H4 (cell line): ENCODE results near the gene E2F7. TPM values are rescaled to one million over a fixed set of nuclear protein-coding genes. Genes with fewer than 3 reads are reported as not detected.
A peak's percentile ranks its signal among the peaks of the same experiment; 100 is the strongest.
"Not testable (repeated sequence)": the region's sequence is repeated elsewhere in the genome, so short reads cannot be mapped to it uniquely, and the experiment has no call there.

Source experiments
- DNase-seq: peaks from one replicate; pipeline ENCODE4 v3.0.0-alpha.2; 2015; ENCODE audit warnings: low spot score
- total RNA-seq: library from RNA; depleted of rRNA; stranded (reverse); fragments of >200 nt; shearing (Covaris generic); gene quantifications from 2 replicates; pipeline ENCODE4 v1.2.3, GENCODE V29; 2014; rRNA removed

The E2F7 gene, protein sequence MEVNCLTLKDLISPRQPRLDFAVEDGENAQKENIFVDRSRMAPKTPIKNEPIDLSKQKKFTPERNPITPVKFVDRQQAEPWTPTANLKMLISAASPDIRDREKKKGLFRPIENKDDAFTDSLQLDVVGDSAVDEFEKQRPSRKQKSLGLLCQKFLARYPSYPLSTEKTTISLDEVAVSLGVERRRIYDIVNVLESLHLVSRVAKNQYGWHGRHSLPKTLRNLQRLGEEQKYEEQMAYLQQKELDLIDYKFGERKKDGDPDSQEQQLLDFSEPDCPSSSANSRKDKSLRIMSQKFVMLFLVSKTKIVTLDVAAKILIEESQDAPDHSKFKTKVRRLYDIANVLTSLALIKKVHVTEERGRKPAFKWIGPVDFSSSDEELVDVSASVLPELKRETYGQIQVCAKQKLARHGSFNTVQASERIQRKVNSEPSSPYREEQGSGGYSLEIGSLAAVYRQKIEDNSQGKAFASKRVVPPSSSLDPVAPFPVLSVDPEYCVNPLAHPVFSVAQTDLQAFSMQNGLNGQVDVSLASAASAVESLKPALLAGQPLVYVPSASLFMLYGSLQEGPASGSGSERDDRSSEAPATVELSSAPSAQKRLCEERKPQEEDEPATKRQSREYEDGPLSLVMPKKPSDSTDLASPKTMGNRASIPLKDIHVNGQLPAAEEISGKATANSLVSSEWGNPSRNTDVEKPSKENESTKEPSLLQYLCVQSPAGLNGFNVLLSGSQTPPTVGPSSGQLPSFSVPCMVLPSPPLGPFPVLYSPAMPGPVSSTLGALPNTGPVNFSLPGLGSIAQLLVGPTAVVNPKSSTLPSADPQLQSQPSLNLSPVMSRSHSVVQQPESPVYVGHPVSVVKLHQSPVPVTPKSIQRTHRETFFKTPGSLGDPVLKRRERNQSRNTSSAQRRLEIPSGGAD
- 12.5 and 16.6 TPM in 2 replicates for total RNA-seq

DNA sequence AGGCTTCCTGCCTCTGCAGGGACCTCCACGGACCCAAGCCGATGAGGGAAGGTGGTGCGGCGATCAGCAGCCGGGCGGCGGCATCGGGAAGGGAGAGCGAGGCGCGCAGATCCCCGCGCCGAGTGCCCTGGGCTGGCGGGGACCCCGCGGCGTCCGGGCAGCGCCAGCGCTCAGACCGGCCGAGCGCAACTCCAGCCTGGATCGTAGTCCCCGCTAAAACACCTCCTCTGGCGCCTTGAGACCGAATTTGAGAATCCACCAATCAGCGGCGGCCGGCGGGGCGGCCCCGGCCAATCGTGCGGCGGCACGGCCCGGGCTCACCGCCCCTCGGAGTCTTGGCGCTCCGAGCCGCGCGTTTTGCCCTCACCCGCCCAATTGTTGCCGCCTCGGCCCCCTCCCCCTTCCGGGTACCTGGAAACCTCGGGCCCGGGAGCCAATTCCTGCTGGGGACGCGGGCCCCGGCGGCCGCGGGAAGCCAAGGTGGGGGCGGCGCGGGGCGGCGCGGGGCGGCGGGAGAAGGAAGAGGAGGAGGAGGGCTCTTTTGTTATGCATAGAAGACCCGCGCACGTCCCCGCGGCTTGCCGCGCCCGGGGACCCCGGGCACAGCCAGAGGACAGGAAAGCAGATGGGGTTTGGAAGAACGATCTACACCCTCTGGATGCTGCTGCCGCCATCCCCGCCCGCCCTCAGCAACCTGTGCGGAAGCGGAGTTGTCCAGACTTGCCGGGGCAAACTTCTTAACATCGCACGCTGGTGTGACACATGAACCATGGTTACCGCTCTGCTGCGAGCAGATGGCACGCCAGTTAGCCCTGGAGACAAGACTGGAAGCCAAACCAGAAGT lies at the start of gene E2F7:
E2F7 (minus strand) TSS at position 209 of the 844 bp plus-strand sequence. CDS start 934 bp downstream, outside the sequence.
- peak; percentile 88 for DNase-seq

DNA sequence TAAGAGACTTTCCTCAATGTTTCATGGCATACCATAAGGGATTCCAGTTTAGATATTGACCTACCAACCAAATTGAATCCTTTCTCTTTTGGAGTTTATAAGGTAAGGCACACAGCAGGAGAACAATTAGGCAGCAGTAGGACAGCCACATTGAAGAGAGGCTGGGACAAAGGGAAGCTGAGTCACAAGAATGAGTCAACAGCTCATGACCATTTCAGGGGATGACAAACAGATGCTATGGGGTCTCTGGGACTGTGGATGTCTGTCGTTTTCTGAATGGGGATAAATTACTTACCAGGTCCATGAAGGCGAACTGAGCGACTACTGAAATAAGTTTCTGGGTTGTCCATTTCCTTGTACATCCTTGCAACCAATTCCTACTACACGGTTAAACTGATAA lies 48.6 kb upstream of the E2F7 start:
- DNase-seq: no peak

DNA sequence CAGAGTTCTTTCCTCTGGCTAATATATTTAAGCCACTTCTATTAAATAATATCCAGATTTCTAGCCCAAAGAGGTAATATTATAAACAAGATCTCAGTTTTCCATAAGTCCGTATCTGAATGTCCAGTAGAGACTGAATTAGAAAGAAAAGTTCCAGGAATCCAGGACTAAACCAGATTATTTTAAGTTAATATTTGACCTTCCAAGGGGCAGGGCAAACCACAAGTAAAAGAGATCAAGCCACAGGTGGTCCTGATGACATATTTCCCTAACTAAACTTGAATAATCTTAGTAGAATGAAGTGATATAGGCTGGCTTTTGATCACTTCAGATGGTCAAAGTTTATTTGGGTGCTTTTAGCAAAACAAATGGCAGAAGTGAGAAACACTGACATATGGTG lies 43.3 kb upstream of the E2F7 start:
- no peak for DNase-seq

DNA sequence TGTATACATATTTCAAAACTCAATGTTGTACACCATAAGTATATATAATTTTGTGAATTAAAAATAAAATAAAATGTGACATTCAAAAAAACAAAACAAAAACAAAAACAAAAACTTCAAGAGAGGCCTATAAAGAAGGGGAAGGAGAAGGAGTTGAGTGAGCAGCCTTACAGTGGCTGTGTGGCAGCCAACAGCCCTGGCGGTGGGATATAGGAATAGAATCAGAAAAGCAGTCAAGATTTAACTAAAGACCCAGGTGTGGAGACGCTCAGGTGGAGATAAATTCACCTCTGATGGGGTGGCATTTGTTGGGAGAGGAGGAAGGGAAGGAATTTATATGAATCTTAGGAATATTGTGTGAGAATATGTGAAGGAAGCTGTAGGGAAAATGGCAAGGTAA lies 41.8 kb upstream of the E2F7 start:
- no peak for DNase-seq

DNA sequence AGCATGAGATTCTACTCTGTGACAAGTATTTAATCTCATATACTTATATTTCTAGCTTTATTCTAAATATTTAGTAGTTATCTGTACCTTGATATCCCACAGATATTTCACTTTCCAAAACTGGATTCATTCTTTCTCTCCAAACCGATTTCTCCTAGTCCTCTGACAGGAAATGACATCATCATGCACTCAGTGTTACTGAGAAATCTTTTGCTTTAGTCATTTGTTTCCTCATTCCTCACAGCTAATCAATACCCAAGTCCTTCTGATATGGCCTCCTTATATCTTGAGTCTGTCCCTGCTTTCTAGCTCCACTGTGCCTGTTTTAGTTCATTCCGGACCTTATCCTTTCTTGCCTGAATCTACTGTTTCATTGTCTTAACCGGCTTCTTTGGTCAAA lies 39.4 kb upstream of the E2F7 start:
- DNase-seq: no peak

DNA sequence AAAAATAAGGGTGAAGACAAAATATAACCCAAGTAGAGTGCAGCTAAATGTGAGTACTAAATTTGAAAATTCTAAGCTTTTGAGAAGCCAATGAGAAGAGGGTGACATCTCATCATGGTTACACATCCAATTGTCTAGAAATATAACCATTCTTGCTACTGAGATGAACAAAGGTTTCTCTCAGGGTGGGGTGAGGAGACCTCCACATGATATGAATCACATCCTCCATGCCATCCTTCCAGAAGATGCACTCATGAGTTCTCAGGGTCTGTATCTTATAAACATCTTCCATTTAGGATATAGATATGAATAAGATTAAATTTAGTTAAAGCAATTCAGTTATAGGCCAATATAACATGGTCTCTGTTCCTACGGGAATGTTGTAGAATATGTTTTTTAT lies 38.9 kb upstream of the E2F7 start:
- DNase-seq: no peak

DNA sequence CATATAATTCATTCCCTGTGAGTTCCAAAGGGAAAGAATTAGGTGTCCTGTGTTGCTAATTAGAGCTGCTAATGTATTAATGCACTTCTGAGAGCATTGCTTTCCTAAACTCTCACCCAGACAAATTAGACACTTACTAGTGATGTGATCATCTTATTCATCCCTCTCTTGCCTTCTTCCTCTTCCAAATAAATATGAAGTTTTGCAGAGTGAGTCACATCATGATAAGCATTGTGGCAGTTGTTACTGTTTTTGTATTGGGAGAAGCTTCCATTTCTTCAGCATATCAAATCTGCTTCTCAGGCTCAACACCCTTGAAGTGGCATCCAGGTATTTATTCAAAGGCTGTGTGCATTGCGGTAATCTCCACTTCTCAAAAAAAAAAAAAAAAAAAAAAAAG lies 37.3 kb upstream of the E2F7 start:
- peak; percentile 14 for DNase-seq

DNA sequence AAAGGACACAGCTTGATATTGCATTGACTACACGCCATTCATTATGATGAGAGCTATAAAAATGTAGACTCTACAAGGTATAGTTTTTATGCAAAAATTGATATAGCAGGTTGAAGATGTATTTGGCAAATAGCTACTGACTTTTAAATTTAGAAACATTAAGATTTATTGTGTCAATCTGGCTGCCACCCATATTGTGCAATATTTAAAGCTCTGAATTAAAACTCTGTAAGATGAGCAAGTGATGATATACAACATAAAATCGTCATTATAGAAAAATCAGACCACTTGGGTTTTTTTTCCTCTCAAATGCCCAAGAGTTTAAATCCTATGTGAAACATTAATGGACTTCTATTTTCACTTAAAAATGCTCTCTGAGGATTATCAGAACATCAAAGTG lies 36.8 kb upstream of the E2F7 start:
- no peak for DNase-seq

DNA sequence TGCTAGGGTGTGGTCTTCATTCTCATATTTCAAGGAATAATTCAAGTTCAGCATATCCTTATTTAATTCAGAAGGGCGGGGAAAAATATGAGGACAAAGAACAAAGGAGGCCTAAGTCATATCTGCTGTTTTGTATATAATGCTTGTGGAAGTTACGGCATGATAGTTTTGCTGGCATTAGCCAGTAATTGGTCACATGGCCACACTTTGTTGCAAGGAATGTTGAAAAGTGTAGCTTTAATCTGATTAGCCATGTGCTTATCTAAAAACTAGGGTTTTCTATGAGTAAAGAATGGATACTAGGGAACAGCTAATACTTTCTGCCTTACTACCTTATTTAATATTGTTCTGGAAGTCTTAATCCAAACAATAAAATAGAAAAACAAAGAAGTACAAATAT lies 34.4 kb upstream of the E2F7 start:
- DNase-seq: no peak

DNA sequence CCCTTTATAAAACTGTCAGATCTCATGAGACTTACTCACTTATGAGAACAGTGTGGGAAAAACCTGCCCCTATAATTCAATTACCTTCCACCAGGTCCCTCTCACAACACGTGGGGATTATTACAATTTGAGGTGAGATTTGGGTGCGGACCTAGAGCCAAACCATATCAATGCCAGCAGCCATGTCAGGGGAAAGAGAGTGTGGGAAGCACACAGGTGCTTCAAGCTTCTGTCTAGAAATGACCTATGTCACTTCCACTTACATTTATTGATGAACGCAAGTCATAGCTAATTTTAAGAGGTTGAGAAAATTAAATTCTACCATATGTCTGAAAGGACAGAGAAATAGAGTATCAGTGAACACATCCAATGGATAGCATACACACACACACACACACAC lies 32.5 kb upstream of the E2F7 start:
- DNase-seq: no peak

DNA sequence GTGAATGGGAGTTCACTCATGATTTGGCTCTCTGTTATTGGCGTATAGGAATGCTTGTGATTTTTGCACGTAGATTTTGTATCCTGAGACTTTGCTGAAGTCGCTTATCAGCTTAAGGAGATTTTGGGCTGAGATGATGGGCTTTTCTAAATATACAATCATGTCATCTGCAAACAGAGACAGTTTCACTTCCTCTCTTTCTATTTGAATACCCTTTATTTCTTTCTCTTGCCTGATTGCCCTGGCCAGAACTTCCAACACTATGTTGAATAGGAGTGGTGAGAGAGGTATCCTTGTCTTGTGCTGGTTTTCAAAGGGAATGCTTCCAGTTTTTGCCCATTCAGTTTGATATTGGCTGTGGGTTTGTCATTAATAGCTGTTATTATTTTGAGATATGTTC lies 26.9 kb upstream of the E2F7 start:
- not testable (repeated sequence) for DNase-seq

DNA sequence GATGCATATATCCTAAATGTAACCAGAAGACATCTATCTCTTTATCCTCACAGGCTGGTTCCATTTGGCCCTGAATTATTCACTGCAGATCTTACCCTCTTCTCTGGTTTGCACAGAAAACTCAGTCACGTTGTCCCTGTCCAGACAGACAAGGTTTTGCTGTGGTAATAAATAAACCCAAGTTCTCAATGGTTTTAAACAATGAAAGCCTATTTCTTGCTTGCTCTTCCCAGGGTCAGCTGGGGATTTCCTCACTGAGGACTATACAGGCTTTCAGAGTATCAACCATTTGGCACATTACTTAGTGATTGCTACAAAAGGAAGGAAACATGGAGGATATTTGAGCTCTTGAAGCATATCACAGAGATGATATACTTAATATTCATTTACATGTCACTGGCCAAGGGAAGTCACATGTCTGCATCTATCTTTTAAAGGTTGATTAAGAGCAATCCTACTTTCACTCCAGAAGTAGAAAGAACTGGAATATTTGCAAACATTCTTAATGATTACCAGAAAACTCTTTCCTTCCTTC lies 24.4 kb upstream of the E2F7 start:
- no peak for DNase-seq

DNA sequence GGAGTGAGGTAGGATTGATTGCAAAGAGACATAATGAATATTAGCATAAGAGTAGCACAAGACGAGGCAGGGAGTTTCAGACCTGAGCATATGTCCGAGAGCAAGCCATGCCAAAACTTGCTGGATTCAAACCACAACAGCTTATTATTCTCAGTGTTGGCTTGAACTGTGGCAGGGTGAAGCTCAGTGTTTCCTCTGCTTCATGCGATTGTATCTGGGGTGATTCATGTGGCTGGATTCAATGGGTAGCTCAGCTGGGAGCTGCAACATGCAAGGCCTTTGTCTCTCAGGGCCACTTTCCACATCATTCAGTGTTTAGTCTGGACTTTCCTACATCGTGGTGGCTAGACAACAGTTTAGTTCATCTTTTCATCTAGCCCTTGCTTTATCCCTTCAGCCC lies 22.1 kb upstream of the E2F7 start:
- no peak for DNase-seq

DNA sequence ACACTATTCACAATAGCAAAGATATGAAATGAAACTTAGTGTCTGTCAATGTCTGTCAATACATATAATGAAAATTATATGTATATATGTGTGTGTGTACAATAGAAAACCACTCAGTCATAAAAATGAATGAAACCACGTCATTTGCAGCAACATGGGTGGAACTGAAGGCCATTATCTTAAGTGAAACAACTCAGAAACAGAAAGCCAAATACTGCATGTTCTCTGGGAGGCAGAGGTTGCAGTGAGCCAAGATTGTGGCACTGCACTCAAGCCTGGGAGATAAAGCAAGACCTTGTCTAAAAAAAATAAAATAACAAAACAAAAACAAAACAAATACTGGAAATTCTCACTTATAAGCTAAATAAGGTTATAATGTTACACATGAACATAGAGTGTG lies 16.7 kb upstream of the E2F7 start:
- DNase-seq: no peak

DNA sequence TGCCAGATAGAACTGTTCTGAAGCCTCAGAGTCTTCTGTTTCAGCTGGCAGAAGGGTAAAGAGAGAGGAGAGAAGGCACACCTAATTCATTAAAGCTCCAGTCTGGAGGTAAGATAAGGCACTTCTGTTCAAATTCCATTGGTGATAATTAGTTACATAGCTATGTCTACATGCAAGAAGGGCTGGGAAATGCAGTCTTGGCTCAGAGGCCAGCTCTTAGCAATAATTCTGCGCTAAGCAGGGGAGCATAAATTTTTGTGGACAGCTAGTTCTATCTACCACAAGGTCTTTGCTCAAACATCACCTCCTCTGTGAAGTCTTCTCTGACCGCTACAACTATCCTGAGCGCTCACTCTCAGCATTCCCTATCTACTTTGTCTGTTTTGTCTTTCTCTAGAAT lies 14.3 kb upstream of the E2F7 start:
- no peak for DNase-seq

DNA sequence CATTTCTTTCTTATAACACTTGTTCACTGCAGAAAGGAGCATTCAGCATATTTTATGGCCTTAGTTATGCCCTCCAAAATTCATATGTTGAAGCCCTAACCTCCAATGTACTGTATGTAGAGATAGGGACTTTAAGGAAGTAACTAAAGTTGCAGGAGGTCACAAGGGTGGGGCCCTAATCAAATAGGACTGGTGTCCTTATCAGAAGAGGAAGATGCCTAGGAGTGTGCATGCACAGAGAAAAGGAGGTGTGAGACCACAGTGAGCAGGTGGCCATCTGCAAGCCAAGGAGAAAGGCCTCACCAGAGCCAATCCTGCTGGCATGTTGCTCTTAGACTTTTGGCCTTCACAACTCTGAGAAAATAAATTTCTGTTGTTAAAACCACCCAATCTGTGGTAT lies 12.9 kb upstream of the E2F7 start:
- no peak for DNase-seq

DNA sequence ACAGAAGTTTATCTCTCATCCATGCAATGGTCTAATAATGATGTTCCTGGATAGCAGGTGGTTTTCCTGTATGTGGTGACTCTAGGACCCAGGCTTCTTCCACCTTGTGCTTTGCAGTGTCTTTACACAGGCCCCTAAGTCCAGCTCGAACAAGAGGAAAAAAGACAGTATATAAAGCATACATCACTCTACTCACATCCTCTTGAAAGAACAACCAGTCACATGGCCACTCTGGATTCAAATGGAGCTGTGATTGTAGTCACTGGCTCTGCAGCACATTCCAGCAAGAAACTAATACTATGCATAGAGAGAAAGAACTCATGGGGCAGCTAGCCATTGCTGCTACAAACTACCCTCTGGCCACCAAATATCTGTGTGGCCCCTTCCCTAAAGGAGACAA lies 11.5 kb upstream of the E2F7 start:
- no peak for DNase-seq

DNA sequence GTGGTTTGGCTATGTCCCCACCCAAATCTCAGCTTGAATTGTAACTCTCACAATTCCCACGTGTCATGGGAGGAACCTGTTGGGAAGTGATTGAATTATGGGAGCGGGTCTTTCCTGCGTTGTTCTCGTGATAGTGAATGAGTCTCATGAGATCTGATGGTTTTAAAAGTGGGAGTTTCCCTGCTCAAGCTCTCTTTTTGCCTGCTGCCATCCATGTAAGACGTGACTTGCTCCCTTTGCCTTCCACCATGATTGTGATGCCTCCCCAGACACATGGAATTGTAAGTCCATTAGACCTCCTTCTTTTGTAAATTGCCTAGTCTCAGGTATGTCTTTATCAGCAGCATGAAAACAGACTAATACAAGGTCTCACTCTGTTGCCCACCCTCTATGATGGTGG lies 8.5 kb upstream of the E2F7 start:
- DNase-seq: not testable (repeated sequence)

DNA sequence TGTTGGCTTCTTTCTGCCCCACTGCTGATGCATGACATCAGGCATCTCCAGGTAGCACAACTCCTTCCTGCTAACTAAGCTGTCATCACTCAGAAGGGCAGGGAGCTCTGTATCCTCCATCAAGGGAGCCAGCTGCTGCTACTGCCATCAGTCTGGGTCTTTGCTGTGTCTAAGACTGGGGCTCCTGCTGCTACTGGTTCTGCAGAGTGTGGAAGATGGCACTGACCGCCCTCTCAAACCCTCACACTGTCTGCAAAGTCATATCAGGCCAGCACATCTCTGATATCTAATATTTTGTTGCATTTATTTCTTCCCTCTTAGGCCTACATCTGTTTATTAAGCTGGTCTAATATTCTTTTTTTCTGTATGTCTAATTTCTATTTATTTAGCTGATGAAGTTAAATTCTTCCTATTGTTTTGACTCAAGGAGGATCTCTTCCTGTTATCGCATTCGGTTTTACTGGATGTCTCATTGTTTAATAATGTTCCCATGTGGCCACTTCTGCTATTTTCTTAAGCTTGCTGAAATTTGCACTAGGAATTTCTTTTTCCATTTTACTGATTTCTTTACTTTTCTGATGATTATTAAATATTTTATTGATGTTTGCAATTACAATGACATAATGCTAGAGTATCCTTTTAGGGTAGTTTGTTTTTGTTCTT lies 7.6 kb upstream of the E2F7 start:
- DNase-seq: no peak

DNA sequence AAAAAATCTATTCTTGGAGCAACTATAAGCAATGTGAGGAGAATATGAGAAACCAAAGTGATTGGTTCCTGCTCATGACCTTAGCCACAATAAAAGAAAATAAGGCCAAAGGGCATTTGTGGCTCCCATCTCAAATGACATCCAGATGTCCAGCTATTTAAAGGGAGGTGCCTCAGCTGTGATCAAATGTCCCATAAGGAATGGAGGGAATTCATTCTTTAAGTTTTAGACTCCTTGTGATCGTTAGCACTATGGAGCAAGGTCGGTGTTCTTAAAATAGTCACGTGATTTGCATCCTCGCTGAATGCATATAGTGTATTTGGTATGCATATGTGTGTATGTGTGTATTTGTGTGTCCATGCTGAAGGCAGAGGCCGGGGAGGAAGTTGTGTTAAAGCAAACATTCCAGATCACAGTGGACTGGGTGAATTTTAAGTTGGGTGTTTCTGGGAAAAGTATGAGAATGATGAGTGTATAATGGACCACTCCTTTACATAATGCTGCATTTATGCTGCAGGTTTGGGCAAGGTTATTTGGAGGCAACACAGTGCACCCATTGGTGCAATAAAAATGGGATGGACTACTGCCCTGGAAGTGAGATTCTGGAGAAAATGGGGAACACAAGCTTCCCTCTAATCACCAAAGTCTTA lies 5.6 kb upstream of the E2F7 start:
- DNase-seq: no peak

DNA sequence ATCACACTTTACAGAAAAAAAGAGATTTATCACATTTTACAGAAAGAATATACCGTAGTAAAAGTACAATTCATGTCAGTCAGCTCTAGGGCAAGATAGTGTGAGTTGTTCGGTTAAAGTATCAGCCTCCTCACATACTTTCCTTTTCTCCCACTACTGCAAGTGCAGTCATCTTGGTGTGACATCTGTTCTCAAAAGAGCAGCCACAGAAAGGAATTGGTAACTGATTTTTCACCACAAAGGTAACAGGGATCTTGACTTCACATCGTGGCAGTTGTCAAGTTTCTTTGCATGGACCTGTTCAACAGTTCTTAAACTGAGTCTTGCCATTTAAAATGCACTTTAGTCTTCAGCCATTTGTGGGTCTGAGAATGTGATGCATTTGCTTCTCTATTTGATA lies 5.0 kb upstream of the E2F7 start:
- no peak for DNase-seq
